ENCODE results near the gene IVNS1ABP. TPM values are rescaled to one million over a fixed set of nuclear protein-coding genes. Genes with fewer than 3 reads are reported as not detected.

The IVNS1ABP gene
- total RNA-seq, 1 experiment from 2014 or later = 72.4 TPM

- H3K36me3 ChIP-seq (ENCODE audit: control insufficient read depth, insufficient read depth, low read length) = no peaks in the 10 kb centered on the region
- no peaks in the 10 kb centered on the region for H3K4me1 Mint-ChIP-seq (ENCODE audit: low read depth, unreplicated experiment)
- no peaks in the 10 kb centered on the region for H3K27me3 Mint-ChIP-seq (ENCODE audit: insufficient read depth, unreplicated experiment)
- no peak for DNase-seq
- TF ChIP-seq, protein P1, sequence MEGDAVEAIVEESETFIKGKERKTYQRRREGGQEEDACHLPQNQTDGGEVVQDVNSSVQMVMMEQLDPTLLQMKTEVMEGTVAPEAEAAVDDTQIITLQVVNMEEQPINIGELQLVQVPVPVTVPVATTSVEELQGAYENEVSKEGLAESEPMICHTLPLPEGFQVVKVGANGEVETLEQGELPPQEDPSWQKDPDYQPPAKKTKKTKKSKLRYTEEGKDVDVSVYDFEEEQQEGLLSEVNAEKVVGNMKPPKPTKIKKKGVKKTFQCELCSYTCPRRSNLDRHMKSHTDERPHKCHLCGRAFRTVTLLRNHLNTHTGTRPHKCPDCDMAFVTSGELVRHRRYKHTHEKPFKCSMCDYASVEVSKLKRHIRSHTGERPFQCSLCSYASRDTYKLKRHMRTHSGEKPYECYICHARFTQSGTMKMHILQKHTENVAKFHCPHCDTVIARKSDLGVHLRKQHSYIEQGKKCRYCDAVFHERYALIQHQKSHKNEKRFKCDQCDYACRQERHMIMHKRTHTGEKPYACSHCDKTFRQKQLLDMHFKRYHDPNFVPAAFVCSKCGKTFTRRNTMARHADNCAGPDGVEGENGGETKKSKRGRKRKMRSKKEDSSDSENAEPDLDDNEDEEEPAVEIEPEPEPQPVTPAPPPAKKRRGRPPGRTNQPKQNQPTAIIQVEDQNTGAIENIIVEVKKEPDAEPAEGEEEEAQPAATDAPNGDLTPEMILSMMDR (IDR thresholded peaks at IDR 0.05; ENCODE audit: insufficient read depth in 1 of 2, low read depth in 1 of 2, low read length in 1 of 2, severe bottlenecking in 1 of 2, unreplicated experiment in 1 of 2) = no peak
- no peaks in the 10 kb centered on the region for H3K27me3 ChIP-seq (replicated peaks; ENCODE audit: control insufficient read depth, insufficient read depth, low read length)
- intact Hi-C loops (cut with micrococcal nuclease; ENCODE audit: unreplicated experiment) = no loop called here
- CTCF ChIA-PET = no interaction called here
- no peak overlapping the region for H3K4me3 ChIP-seq (ENCODE audit: low read depth, low read length)
- H3K4me1 ChIP-seq = no peaks in the 10 kb centered on the region
- no peaks in the 10 kb centered on the region for H3K9me3 ChIP-seq
- H3K36me3 Mint-ChIP-seq (ENCODE audit: insufficient read depth, unreplicated experiment) = no peaks in the 10 kb centered on the region
- H3K4me3 Mint-ChIP-seq (ENCODE audit: unreplicated experiment) = no peak overlapping the region
- POLR2A ChIA-PET = no interaction called here
- no peak overlapping the region for H3K27ac Mint-ChIP-seq (ENCODE audit: unreplicated experiment)
- no peaks in the 10 kb centered on the region for H3K9me3 Mint-ChIP-seq (ENCODE audit: unreplicated experiment)
- no TSS peak for BruUV-seq (replicated peaks)
Measured at GRCh38 chr1:185338719-185339622, 21.9 kb upstream of the IVNS1ABP start.

DNA sequence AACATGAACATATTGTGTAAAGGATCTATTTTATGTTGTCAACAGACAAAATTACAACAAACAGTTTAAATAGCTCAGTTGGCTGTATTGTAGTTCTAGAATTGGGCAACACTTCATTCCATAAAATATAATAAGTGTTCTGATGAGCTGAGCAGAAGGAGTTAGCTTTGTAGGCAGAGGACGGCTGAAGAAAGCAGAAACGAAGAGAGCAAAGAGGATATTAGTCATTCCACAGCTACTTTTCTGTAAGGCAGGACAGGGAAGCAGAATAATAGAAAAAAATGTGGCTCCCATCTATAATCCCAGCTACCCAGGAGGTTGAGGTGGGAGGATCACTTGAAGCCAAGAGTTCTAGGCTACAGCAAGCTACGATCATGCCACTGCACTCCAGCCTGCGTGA, 20.2 kb upstream of the IVNS1ABP start:
- TF ChIP-seq, protein P1 (IDR thresholded peaks at IDR 0.05; ENCODE audit: insufficient read depth in 1 of 2, low read depth in 1 of 2, low read length in 1 of 2, severe bottlenecking in 1 of 2, unreplicated experiment in 1 of 2) = no peak
- Histone ChIP-seq H3K4me3 (ENCODE audit: low read depth, low read length) (no peak overlapping the region), H3K9me3 (no peaks in the 10 kb centered on the region), H3K4me1 (no peaks in the 10 kb centered on the region), H3K36me3 (ENCODE audit: control insufficient read depth, insufficient read depth, low read length) (no peaks in the 10 kb centered on the region), H3K27me3 (replicated peaks; ENCODE audit: control insufficient read depth, insufficient read depth, low read length) (no peaks in the 10 kb centered on the region)
- H3K27ac Mint-ChIP-seq (ENCODE audit: unreplicated experiment) = no peak overlapping the region
- no peaks in the 10 kb centered on the region for H3K4me1 Mint-ChIP-seq (ENCODE audit: low read depth, unreplicated experiment)
- ChIA-PET CTCF (interaction anchor here (0.6 kb wide), 1 partner anchor 266 kb away, joined by 6 read pairs; no protein-coding TSS in a partner anchor), POLR2A (no interaction called here)
- H3K36me3 Mint-ChIP-seq (ENCODE audit: insufficient read depth, unreplicated experiment) = no peaks in the 10 kb centered on the region
- no peaks in the 10 kb centered on the region for H3K9me3 Mint-ChIP-seq (ENCODE audit: unreplicated experiment)
- no TSS peak for BruUV-seq (replicated peaks)
- intact Hi-C loops (cut with micrococcal nuclease; ENCODE audit: unreplicated experiment) = no loop called here
- no peak overlapping the region for H3K4me3 Mint-ChIP-seq (ENCODE audit: unreplicated experiment)
- no peaks in the 10 kb centered on the region for H3K27me3 Mint-ChIP-seq (ENCODE audit: insufficient read depth, unreplicated experiment)
- DNase-seq = no peak

DNA sequence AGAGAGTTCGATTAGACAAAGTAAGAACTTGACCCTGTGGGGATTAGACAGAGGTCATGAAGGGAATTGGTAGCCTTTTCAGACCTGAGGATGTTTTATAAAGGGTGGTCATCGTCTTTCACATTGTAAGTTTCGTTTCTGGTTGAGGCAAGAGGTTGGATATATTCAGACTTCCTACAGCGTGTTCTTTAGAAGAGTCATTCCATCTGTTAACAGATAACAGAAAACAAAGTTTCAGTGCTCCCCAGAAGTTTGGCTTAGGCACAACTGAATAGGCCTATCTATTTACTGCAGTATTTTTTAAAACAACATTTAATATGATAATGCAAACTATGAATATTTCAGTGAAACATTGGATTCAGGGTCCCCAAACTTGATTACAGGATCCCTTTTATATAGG, 17.1 kb upstream of the IVNS1ABP start:
- Mint-ChIP-seq H3K27me3 (ENCODE audit: insufficient read depth, unreplicated experiment) (no peaks in the 10 kb centered on the region), H3K4me3 (ENCODE audit: unreplicated experiment) (no peak overlapping the region), H3K4me1 (ENCODE audit: low read depth, unreplicated experiment) (no peaks in the 10 kb centered on the region), H3K36me3 (ENCODE audit: insufficient read depth, unreplicated experiment) (no peaks in the 10 kb centered on the region), H3K9me3 (ENCODE audit: unreplicated experiment) (no peaks in the 10 kb centered on the region), H3K27ac (ENCODE audit: unreplicated experiment) (no peak overlapping the region)
- Histone ChIP-seq H3K9me3 (no peaks in the 10 kb centered on the region), H3K27me3 (replicated peaks; ENCODE audit: control insufficient read depth, insufficient read depth, low read length) (no peaks in the 10 kb centered on the region), H3K4me3 (ENCODE audit: low read depth, low read length) (no peak overlapping the region), H3K4me1 (no peaks in the 10 kb centered on the region), H3K36me3 (ENCODE audit: control insufficient read depth, insufficient read depth, low read length) (no peaks in the 10 kb centered on the region)
- CTCF ChIA-PET = no interaction called here
- intact Hi-C loops (cut with micrococcal nuclease; ENCODE audit: unreplicated experiment) = no loop called here
- TF ChIP-seq, protein P1 (IDR thresholded peaks at IDR 0.05; ENCODE audit: insufficient read depth in 1 of 2, low read depth in 1 of 2, low read length in 1 of 2, severe bottlenecking in 1 of 2, unreplicated experiment in 1 of 2) = no peak
- no peak for DNase-seq
- no TSS peak for BruUV-seq (replicated peaks)
- POLR2A ChIA-PET = no interaction called here

Data from Caco-2 (cell line).